Liver (tissue), 9 donors: ENCODE results near the gene EN2. TPM values are rescaled to one million over a fixed set of nuclear protein-coding genes. Genes with fewer than 3 reads are reported as not detected.

Experiments
- DNase-seq: peaks from one replicate; pipeline ENCODE4 v3.0.0-alpha.2; 2017; ENCODE audit warnings: low spot score
- H3K27ac ChIP-seq, 2 donors: one replicate each; pipeline ENCODE4 v1.7.0; 2013; ENCODE audit warnings: inconsistent platforms in 2 of 2, low read length in 2 of 2, control low read depth in 1 of 2, low read depth in 1 of 2, mild to moderate bottlenecking in 1 of 2
- H3K27me3 ChIP-seq, 4 donors: one replicate each; pipeline versions ENCODE4 v1.6.1 to v1.7.0; 2013; ENCODE audit warnings: low read length in 3 of 4, inconsistent platforms in 1 of 4, mild to moderate bottlenecking in 1 of 4, moderate library complexity in 1 of 4; ENCODE audit not compliant: control insufficient read depth in 4 of 4, insufficient read depth in 4 of 4
- H3K36me3 ChIP-seq, 4 donors: one replicate each; pipeline versions ENCODE4 v1.6.1 to v1.7.0; 2013; ENCODE audit warnings: low read length in 3 of 4, mild to moderate bottlenecking in 3 of 4, low read depth in 1 of 4, moderate library complexity in 1 of 4; ENCODE audit not compliant: control insufficient read depth in 4 of 4, insufficient read depth in 3 of 4
- H3K4me1 ChIP-seq, 4 donors: one replicate each; pipeline versions ENCODE4 v1.6.1 to v1.7.0; 2013; ENCODE audit warnings: low read length in 3 of 4, mild to moderate bottlenecking in 3 of 4, moderate library complexity in 1 of 4; ENCODE audit not compliant: control insufficient read depth in 4 of 4, insufficient read depth in 4 of 4
- H3K4me3 ChIP-seq, 3 donors: one replicate each; pipeline versions ENCODE4 v1.6.1 to v1.7.0; 2013; ENCODE audit warnings: low read length in 3 of 3, control low read depth in 1 of 3, low read depth in 1 of 3, mild to moderate bottlenecking in 1 of 3
- H3K9ac ChIP-seq, 2 donors: one replicate each; pipeline ENCODE4 v1.7.0; 2013; ENCODE audit warnings: low read length in 2 of 2, mild to moderate bottlenecking in 2 of 2, moderate library complexity in 2 of 2, control low read depth in 1 of 2, low read depth in 1 of 2
- H3K9me3 ChIP-seq, 4 donors: one replicate each; pipeline versions ENCODE4 v1.6.1 to v1.7.0; 2013; ENCODE audit warnings: low read length in 3 of 4; ENCODE audit not compliant: control insufficient read depth in 4 of 4
- ATF3 ChIP-seq: IDR thresholded peaks from 2 replicates; pipeline ENCODE4 v1.6.1; 2016; ENCODE audit warnings: antibody characterized with exemption
- CTCF ChIP-seq: fragments of 150-350 bp; IDR thresholded peaks from 2 replicates; pipeline ENCODE4 v1.5.1; 2017; ENCODE audit warnings: improper control_type of control experiment, low read depth, low read length; ENCODE audit not compliant: missing input control
- EGR1 ChIP-seq, 2 donors: IDR thresholded peaks; 2 replicates each; pipeline ENCODE4 v1.6.1; 2016 to 2018; ENCODE audit warnings: antibody characterized with exemption in 2 of 2, low read depth in 2 of 2
- FOXA1 ChIP-seq: IDR thresholded peaks from 2 replicates; pipeline ENCODE4 v1.6.1; 2016; ENCODE audit warnings: antibody characterized with exemption
- FOXA2 ChIP-seq: IDR thresholded peaks from 2 replicates; pipeline ENCODE4 v1.6.1; 2016; ENCODE audit warnings: antibody characterized with exemption
- GABPA ChIP-seq, 2 donors: IDR thresholded peaks in 1 of 2; conservative IDR thresholded peaks in 1 of 2; 2 replicates each; pipeline ENCODE4 v1.6.1; 2016; ENCODE audit warnings: antibody characterized with exemption in 2 of 2, mild to moderate bottlenecking in 1 of 2, moderate library complexity in 1 of 2
- HNF4A ChIP-seq, 2 donors: conservative IDR thresholded peaks; 2 replicates each; pipeline ENCODE4 v1.6.1; 2016; ENCODE audit warnings: antibody characterized with exemption in 2 of 2, mild to moderate bottlenecking in 2 of 2
- HNF4G ChIP-seq: IDR thresholded peaks from 2 replicates; pipeline ENCODE4 v1.6.1; 2016; ENCODE audit warnings: antibody characterized with exemption
- JUND ChIP-seq, 2 donors: IDR thresholded peaks; 2 replicates each; pipeline ENCODE4 v1.6.1; 2016; ENCODE audit warnings: antibody characterized with exemption in 2 of 2
- MAX ChIP-seq: IDR thresholded peaks from 2 replicates; pipeline ENCODE4 v1.6.1; 2016; ENCODE audit warnings: antibody characterized with exemption
- NR2F2 ChIP-seq: IDR thresholded peaks from 2 replicates; pipeline ENCODE4 v1.6.1; 2016; ENCODE audit warnings: antibody characterized with exemption
- RAD21 ChIP-seq, 2 donors: IDR thresholded peaks; 2 replicates each; pipeline ENCODE4 v1.6.1; 2016; ENCODE audit warnings: antibody characterized with exemption in 2 of 2, mild to moderate bottlenecking in 2 of 2
- REST ChIP-seq: IDR thresholded peaks from 2 replicates; pipeline ENCODE4 v1.6.1; 2016; ENCODE audit warnings: antibody characterized with exemption, mild to moderate bottlenecking
- RXRA ChIP-seq, 2 donors: IDR thresholded peaks; 2 replicates each; pipeline ENCODE4 v1.6.1; 2017 to 2018; ENCODE audit warnings: antibody characterized with exemption in 2 of 2, mild to moderate bottlenecking in 1 of 2
- SP1 ChIP-seq: IDR thresholded peaks from 2 replicates; pipeline ENCODE4 v1.6.1; 2018; ENCODE audit warnings: antibody characterized with exemption, mild to moderate bottlenecking
- TAF1 ChIP-seq: conservative IDR thresholded peaks from 2 replicates; pipeline ENCODE4 v1.6.1; 2016; ENCODE audit warnings: antibody characterized with exemption, mild to moderate bottlenecking
- YY1 ChIP-seq: IDR thresholded peaks from 2 replicates; pipeline ENCODE4 v1.6.1; 2016; ENCODE audit warnings: antibody characterized with exemption, mild to moderate bottlenecking
- ZBTB33 ChIP-seq: IDR thresholded peaks from 2 replicates; pipeline ENCODE4 v1.6.1; 2016; ENCODE audit warnings: antibody characterized with exemption
- WGBS: extraction: QIAGEN DNeasy Blood & Tissue Kit; methylation state at CpG from one replicate; pipeline ENCODE4 v1.1.7; 2013; 5-methylcytosine and 5-hydroxymethylcytosine counted together
- polyA plus RNA-seq, 2 donors: library from polyadenylated mRNA; stranded (reverse) in 1 of 2; unstranded in 1 of 2; fragments of 200-250 nt in 1 of 2; fragments of >200 nt in 1 of 2; fragmentation: Nextera tagmentation in 1 of 2; extraction: Ambion mirVana in 1 of 2; gene quantifications; one replicate each; pipeline versions ENCODE4 v1.2.1 to v1.2.3, GENCODE V29; 2013 to 2015
- total RNA-seq, 2 donors: library from RNA; depleted of rRNA; stranded (reverse); fragments of >200 nt; gene quantifications; one replicate each; pipeline ENCODE4 v1.2.3, GENCODE V29; 2014
- donor health status: healthy.
- donor health status: healthy.
- donor health status: healthy.
- donor health status: healthy.
- donor health status: healthy.

Gene EN2
- total and polyA plus RNA-seq, 4 donors: under 0.01 TPM; not detected in 3

GRCh38 chr7:155456738-155457543, 988 bp upstream of the EN2 start:
- H3K27ac ChIP-seq: no peak overlapping the region
- H3K4me1 ChIP-seq: peaks cover 14 to 27% (median 18%) of the 10 kb centered on the region in 4 donors
- TF ChIP-seq RAD21 (IDR thresholded peaks at IDR 0.05) (no peak), ZBTB33 (no peak), GABPA (IDR thresholded peaks at IDR 0.05 in 1 of 2, conservative IDR thresholded peaks at IDR 0.05 in 1 of 2) (no peak), RXRA (IDR thresholded peaks at IDR 0.05) (no peak), TAF1 (no peak), ATF3 (no peak), FOXA2 (no peak), REST (no peak), FOXA1 (no peak), HNF4G (no peak), YY1 (no peak), HNF4A (conservative IDR thresholded peaks at IDR 0.05) (no peak), EGR1 (IDR thresholded peaks at IDR 0.05; ENCODE audit: low read depth in 2 of 2) (no peak), MAX (no peak), JUND (IDR thresholded peaks at IDR 0.05) (no peak), NR2F2 (no peak), SP1 (no peak), CTCF (no peak)
- peak overlapping the region; percentile 32 to 49 (median 41) for H3K4me3 ChIP-seq
- H3K9ac ChIP-seq: no peak overlapping the region
- 3% methylated on average over 69 of the region's 69 CpGs for WGBS
- peaks cover 13 to 51% (median 34%) of the 10 kb centered on the region in 4 donors for H3K27me3 ChIP-seq
- no peak for DNase-seq
- peaks cover 0 to 1% (median 0%) of the 10 kb centered on the region in 4 donors for H3K36me3 ChIP-seq
- H3K9me3 ChIP-seq: no peaks in the 10 kb centered on the region
